SIG-M5 (cell line): ENCODE measurements around the gene ATP6V0C.

Experiments
- DNase-seq: peaks from one replicate; lab custom pipeline; 2025; lab: John Stamatoyannopoulos, UW

Gene ATP6V0C

GRCh38 chr16:2490190-2491105 lies 23.3 kb upstream of the ATP6V0C start:
- no peak for DNase-seq

- DNase-seq: no peak
Observed at GRCh38 chr16:2492292-2492691, 21.5 kb upstream of the ATP6V0C start.

- DNase-seq: no peak
Observed at GRCh38 chr16:2493605-2494004, 20.1 kb upstream of the ATP6V0C start.

- DNase-seq: no peak
Observed at GRCh38 chr16:2494616-2495015, 19.1 kb upstream of the ATP6V0C start.

- no peak for DNase-seq
Observed at GRCh38 chr16:2495041-2495440, 18.7 kb upstream of the ATP6V0C start.

GRCh38 chr16:2496223-2497115 lies 17.3 kb upstream of the ATP6V0C start:
- DNase-seq: no peak

GRCh38 chr16:2497116-2497630 lies 16.6 kb upstream of the ATP6V0C start:
- DNase-seq: no peak

- DNase-seq: no peak
Observed at GRCh38 chr16:2497695-2498484, 15.9 kb upstream of the ATP6V0C start.

- no peak for DNase-seq
Observed at GRCh38 chr16:2498531-2499253, 15.1 kb upstream of the ATP6V0C start.

- DNase-seq: no peak
Observed at GRCh38 chr16:2499454-2499853, 14.3 kb upstream of the ATP6V0C start.

- no peak for DNase-seq
Observed at GRCh38 chr16:2499890-2500429, 13.8 kb upstream of the ATP6V0C start.

GRCh38 chr16:2500430-2500917 lies 13.3 kb upstream of the ATP6V0C start:
- DNase-seq: no peak

- DNase-seq: no peak
Observed at GRCh38 chr16:2500918-2501750, 12.6 kb upstream of the ATP6V0C start.

- no peak for DNase-seq
Observed at GRCh38 chr16:2501946-2502895, 11.5 kb upstream of the ATP6V0C start.

GRCh38 chr16:2505695-2506094 lies 8.1 kb upstream of the ATP6V0C start:
- no peak for DNase-seq

- DNase-seq: no peak
Observed at GRCh38 chr16:2507052-2507659, 6.6 kb upstream of the ATP6V0C start.

- DNase-seq: no peak
Observed at GRCh38 chr16:2507665-2508064, 6.1 kb upstream of the ATP6V0C start.

GRCh38 chr16:2508722-2509400 lies 4.9 kb upstream of the ATP6V0C start:
- DNase-seq: no peak
